ENCODE data around the gene FAM47B.

FAM47B gene

DNA sequence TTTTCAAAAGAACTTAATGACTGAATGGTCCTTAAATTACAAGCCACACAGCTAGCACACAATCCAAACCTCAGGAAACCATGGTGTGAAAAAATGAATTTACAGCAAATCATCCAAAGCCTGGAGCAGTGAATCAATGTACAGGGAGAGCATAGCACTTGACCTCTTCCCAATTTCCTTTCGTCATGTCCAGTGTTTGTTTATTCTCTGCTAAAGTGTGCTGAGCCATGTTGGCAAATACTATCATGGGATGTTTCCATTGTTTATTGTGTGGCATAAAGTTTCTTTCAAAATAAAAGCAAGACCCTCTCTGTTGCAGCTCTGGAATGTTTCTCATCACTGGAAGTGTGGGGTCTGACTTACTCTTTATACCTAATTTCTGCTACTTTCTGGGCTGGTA lies 25.4 kb upstream of the FAM47B start:
- TF ChIP-seq, protein P1, sequence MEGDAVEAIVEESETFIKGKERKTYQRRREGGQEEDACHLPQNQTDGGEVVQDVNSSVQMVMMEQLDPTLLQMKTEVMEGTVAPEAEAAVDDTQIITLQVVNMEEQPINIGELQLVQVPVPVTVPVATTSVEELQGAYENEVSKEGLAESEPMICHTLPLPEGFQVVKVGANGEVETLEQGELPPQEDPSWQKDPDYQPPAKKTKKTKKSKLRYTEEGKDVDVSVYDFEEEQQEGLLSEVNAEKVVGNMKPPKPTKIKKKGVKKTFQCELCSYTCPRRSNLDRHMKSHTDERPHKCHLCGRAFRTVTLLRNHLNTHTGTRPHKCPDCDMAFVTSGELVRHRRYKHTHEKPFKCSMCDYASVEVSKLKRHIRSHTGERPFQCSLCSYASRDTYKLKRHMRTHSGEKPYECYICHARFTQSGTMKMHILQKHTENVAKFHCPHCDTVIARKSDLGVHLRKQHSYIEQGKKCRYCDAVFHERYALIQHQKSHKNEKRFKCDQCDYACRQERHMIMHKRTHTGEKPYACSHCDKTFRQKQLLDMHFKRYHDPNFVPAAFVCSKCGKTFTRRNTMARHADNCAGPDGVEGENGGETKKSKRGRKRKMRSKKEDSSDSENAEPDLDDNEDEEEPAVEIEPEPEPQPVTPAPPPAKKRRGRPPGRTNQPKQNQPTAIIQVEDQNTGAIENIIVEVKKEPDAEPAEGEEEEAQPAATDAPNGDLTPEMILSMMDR (IDR thresholded peaks at IDR 0.05): no peak

DNA sequence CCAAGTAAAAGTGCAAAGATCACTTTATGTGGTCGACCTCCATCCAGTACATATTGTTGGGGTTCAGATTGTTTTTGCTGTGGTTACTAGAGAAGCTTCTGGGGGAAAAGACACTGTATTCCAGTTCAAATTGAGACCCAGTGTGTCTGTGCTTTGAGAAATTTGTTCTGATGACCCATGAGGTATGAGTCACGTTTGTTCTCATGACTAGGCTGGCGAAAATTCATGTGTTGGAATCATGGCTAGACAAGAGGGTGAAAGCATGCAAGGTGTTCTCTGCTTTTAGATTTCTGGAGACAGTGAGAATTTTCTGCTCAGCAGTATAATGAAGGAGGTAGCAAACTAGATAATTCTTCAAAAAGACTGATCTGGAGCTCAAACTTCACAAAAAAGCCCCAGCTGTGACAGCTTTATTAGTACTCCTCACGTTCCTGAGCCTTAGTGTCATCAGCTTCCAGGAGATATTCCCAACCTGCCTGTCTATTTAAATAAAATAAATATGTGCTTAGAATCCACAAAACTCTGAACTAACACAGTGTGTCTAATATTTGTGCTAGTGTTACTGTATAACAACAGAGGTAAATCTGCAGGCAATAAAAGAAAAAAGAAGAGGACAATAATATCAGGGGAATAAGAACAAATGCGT lies 24.4 kb upstream of the FAM47B start:
- TF ChIP-seq, protein P1 (IDR thresholded peaks at IDR 0.05): no peak

DNA sequence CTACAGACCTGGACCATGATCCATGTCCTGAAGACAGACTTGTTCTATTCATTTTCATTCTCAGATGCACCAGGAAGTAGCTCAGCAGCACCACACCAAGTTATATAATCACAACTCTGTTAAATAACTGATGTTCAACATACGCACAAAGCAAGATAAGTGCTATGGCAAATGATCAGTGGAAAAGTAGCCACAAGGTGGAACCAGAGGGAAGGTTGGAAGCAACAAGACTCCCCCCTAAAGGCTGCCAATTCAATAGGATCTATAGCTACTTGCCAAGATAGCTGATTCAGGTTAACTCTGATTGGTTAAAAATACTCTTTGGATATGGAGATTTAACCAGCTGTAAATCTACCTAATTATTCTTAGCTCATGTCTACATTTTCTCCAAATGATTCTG lies 23.7 kb upstream of the FAM47B start:
- TF ChIP-seq, protein P1 (IDR thresholded peaks at IDR 0.05): peak; percentile 48; the same call in 1 of the 2 replicates

DNA sequence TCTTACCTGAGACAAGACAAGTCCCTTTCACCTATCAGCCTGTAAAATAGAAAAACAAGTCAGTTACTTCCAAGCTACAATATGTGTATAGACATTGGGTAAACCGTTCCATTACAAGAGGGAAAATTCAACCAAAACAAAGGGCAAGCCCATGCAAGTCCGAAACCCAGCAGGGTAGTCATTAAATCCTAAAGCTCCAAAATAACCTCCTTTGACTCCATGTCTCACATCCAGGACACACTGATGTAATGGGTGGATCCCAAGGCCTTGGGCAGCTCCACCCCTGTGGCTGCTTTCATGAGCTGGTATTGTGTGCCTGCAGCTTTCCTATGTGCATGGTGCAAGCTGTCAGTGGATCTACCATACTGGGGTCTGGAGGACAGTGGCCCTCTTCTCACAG lies 14.7 kb upstream of the FAM47B start:
- TF ChIP-seq, protein P1 (IDR thresholded peaks at IDR 0.05): no peak

DNA sequence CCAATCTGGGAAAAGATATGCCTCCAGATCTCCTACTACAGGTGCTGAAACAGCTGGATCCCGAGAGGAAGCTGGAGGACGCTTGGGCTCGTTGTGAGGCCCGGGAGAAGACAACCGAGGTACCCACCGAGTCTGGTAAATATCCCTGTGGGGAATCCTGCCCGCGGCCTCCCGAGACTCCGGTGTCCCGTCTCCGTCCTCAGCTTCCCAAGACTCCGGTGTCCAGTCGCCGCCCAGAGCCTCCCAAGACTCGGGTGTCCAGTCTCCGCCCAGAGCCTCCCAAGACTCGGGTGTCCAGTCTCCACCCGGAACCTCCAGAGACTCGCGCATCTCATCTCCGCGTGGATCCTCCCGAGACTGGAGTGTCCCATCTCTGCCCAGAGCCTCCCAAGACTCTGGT lies 639 bp downstream of the FAM47B start:
- TF ChIP-seq, protein P1 (IDR thresholded peaks at IDR 0.05): no peak

DNA sequence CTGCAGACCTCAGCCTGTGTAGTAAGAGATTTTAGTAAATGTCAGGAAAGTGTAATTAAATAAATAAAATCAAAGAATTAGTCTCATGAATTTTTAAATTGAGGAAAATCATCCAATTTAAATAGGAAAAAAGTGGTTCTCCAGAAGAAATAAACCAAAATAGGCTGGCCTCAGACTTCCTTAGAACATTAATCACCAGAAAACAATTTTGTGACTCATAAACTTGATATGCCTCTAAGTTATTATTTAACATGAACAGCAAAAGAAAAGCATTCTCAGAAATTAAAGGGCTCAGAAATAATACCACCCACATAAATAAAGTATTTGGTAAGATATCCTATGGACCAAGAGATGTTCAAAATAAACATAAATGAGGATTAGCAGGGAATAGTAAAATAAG lies 14.3 kb downstream of the FAM47B start:
- TF ChIP-seq, protein P1 (IDR thresholded peaks at IDR 0.05): no peak

DNA sequence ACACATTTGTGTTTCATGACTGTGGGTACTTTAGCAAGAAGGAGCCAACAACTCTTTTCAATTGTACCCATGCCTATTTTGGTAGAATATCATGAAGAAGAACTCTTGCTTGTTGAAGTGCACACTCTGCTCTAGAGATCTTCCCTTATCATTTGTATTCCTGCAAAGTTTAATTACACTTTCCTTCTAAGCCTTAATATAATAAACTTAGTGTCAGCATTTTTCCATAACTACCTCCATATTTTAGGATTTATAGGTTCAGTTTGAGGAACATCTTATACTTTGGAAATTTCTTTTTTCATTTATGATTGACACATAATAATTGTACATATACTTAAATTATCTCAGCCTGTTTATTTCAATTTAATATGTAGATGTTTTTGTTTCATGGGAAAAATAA lies 19.1 kb downstream of the FAM47B start:
- TF ChIP-seq, protein P1 (IDR thresholded peaks at IDR 0.05): no peak

DNA sequence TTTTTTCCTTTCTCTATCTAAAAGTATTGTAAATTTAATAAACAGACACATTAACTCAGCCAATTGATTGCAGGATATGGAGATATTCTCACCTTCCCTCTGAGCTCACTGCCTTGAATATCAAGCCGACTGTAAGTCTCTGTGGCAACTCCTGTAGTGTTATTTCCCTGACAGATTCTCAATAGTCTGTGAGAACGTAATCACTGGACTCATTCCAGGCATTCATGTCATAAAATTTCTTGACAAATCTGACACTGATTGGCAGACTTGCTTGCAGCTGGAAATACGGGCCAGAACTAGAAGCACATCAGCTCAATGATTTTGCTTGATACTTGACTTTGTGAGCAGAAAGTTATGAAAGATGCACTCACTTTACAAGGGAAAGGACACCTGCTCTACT lies 29.6 kb downstream of the FAM47B start:
- TF ChIP-seq, protein P1 (IDR thresholded peaks at IDR 0.05): no peak

Measured in LNCAP (cell line).